NCI-H510A treated with DMSO at 0.1 percent for 48 hours (cell line): ENCODE measurements around the gene PRKCE.

Experiments
- DNase-seq: peaks from one replicate; lab custom pipeline; 2025; lab: John Stamatoyannopoulos, UW

PRKCE gene

GRCh38 chr2:46170026-46170425, 518.6 kb downstream of the PRKCE start:
- no peak for DNase-seq

GRCh38 chr2:46170611-46171350, 519.3 kb downstream of the PRKCE start:
- DNase-seq = peak; percentile 36

DNA sequence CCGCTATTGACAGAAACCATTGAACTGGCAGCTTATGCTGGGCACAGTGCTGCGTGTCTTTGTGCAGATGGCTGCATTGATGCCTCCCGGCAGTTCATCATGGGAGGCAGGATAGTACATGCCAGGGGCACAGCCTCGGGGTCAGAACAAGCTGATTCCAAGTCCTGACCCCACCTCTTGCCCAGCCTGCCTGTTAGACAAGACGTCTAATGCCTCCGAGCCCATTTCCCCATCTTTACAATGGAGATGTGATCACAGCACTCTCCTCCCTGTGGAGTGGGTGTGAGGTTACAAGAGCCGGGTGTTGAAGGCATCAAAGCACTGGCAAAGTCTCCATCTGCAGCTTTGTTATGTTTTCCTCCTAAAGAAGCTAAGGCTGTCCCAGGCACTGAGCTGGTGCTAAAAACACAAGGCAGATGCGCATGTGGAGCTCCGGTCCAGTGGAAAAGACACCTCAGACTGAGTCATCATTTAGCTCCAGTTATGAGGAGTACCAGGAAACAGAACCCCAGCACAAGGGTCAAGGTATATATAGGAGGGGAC, 520.0 kb downstream of the PRKCE start:
- peak; percentile 64 for DNase-seq

GRCh38 chr2:46171996-46172546, 520.6 kb downstream of the PRKCE start:
- no peak for DNase-seq

DNA sequence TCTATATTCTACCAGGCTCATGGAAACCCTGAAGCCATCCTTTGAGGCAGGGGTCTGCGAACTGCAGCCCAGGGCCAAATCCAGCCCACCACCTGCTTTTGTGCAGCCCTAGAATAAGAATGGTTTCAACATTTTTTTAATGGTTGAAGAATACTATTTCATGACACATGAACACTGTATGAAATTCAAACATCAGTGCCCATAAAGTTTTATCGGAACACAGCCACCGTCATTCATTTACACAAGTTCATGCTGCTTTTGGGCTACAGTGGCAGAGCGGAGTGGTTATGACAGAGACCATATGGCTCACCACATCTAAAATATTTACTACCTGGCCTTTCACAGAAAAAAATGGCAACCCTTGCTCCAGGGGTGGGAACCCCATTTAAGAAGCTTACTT, 521.6 kb downstream of the PRKCE start:
- no peak for DNase-seq

DNA sequence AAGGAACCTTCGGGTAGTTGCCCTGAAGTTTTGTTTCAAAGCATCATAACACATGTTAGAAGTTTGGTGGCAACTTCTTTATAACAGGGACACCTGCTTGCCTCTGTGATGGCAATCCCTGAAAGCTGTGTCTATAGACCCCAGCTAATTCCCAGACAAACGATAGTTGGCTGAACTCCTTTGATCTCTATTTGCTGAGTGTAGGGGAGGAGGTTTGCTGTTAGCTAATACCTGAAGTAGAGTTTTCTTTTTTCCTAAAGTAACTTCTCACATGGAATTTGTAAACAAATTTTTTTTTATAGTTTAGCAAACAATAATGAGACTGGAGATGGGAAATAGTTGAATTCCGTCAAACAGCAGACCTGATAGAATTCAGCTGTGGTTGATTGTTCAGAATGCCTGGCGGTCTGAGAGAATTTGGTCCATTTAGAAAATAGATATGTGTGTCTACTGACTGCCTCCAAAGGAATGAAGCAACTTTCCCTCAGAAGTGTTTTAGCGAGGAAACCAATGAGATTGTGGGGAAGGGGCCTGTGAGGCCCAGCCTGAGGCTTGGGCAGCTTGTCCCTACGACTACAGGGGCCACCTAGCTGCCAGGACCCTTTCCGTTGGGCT, 522.3 kb downstream of the PRKCE start:
- DNase-seq = peak; percentile 10

GRCh38 chr2:46174345-46175170, 523.1 kb downstream of the PRKCE start:
- DNase-seq = no peak

DNA sequence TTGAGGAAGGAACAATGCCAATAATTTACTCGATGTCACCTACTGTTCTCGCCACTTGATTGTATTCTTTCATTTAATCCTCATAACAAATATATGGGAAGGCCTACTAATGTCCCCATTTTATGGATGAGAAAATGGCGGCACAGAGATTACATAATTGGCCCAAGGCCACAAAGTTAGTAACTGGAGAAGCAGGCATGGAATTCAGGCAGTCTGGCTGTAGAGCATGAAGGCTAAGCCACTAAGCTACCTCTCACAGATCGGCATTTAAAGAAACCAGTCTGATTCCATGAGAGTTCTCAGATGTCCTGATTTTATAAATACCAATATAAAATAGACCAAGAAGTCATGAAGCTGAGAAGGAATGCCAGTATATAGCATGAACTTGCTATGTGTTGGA, 523.9 kb downstream of the PRKCE start:
- DNase-seq = no peak

- DNase-seq = no peak
Observed at GRCh38 chr2:46177461-46178089, 526.1 kb downstream of the PRKCE start.

DNA sequence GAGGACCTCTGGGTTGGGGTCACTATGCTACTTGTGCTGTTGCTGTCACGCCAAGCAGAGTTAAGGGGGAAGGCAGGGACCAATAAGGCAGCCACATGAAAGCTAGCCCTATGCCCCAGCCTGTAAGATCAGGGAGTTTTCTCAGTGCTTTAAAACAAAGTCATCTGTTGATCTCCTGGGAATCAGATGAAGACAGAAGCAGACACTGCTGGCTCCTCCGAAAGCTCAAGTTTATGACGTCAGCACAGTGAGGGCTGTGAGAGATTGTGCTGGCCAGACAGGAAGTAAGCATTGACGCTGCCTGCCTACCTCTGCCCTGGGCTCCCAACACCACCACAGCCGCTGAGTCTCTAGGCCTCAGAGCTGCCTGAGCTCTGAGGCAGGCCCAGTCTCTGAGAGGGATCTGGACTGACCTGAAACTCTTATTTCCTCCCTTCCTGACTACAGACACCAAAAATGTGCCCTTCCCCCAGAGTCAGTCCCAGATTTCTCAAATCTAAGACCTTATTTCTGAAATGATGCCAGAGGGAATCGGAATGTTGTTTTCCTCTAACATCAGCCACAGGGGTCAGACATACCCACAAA, 527.7 kb downstream of the PRKCE start:
- peak; percentile 42 for DNase-seq

GRCh38 chr2:46180189-46180588, 528.7 kb downstream of the PRKCE start:
- no peak for DNase-seq

DNA sequence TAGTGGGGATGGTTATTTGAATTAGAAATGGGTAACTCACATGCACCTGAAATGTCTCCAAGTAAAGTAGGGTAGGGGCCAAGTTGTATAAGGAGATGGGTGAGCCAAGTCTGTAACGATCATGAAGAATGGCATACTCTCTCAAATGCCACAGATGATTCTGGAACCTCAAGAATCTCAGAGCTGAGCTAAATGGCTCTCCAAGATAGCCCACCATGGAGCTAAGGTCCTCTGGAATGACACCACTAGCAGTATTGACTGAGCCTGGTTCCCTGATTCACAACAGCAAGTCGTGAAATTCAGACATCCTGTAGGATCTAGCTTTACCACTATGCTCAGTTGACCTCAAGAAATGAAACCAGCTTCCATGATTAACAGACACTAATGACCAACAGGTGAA, 529.8 kb downstream of the PRKCE start:
- no peak for DNase-seq

GRCh38 chr2:46181789-46182530, 530.5 kb downstream of the PRKCE start:
- DNase-seq = peak; percentile 19

- no peak for DNase-seq
Observed at GRCh38 chr2:46183426-46183825, 532.0 kb downstream of the PRKCE start.

DNA sequence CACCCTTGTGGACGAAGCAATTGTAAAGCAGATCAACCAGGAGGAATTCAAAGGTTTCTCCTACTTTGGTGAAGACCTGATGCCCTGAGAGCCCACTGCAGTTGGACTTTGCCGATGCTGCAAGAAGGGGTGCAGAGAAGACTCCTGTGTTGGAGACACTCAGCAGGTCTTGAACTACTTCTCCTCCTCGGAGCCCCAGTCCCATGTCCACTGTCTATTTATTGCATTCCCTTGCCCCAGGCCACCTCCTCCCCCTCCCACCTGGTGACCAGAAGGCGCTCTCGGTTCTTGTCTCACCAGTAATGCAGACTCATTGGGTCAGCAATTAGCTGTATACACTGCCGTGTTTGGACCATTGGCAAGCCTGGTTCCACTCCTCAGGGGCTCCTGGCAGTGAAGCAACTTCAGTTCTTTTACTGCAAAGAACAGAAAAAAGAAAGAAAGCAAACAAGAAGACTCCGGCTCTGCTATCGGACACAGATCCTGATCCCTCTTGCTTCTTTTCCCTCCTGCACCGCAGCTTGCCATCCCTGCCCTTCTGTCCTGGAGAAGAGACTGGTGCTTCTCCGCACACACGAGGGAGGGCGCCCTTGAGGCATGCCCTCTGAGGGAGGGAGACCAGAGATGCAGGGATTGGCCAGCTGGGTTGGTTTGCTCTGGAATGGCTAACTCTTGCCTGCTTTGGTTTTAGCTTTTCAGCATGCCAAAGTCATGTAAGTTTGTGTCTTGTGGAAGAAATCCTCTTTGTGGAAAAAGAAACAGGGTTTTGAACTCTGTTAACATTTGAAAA, 533.5 kb downstream of the PRKCE start:
- DNase-seq = no peak

DNA sequence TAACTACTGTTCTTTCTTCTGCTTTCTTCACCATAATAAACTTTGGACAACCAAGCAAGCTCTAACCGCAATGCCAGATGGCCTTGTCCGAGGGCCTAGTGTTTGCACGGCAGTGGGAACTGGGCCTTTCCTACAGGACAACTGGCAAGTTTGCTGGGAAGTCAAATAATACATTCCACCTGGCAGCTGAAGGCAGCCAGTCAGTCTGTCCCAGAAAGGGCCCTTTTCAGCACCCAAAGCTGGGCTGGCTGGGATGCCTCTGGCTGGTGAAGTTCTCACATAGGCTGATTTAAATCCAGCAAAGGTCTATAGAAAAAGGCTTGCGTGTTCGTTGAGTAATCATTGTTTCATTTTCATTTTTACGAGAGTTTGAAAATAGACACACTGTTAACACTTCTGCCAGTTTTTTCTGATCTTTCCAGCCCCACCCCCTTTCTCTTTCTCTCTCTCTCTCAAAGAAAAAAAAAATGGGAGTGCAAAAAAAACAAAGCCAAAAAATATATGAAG, 535.7 kb downstream of the PRKCE start:
- no peak for DNase-seq

DNA sequence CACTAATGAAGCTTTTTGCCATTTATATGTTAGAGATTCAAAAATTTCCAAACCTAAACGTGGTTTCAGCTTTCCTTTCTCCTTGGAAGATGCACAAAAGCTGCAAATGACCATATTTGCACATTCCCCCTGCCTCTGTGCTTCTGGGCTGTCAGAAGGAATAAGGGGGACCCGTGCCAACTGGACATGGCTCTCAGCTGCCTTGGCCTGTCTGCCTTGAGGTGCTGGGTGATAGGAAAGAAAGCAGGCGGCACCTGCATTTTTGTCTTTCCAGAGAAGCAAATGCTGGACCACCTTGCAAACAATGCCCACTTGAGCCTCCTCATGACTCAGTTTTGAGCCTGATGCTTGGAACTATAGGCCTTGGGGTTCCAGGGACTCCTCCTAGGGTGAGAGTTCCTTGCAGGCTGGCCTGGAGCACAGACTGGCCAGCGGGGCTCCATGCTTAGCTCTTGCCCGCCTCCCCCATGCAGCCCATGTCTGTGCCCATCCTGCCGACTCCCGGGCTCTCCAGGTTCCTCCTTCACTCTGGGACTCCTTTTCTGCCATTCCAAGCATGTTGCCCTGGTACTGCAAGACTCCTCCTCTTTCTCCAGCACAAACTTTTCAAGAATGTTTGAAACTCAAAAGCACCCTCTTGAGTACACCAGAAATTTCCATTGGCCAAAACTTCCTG, 536.7 kb downstream of the PRKCE start:
- no peak for DNase-seq

DNA sequence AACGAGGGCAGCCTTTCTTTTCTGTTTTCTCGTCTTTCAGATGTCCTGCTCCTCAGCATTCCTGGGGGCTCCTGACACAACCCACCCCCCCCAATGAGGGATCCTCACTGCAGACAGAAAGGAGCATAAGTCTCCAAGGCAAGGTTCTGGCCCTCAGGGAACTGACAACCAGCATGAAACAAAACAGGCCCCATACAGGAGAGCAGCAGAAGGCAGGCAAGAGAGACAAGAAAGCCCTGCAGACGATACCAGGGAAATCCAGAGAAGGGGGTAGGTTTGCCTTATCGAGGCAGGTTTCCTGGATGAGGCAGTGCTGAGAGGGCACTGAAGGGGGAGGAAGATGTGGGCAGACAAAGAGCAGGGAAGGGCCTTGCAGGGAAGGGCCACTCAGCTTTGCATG, 541.9 kb downstream of the PRKCE start:
- DNase-seq = no peak

- no peak for DNase-seq
Observed at GRCh38 chr2:46193855-46194254, 542.4 kb downstream of the PRKCE start.
